Lower leg skin (tissue), 4 donors: Measurements from ENCODE around the gene AFF1. TPM values are rescaled to one million over a fixed set of nuclear protein-coding genes. Genes with fewer than 3 reads are reported as not detected.

ENCODE experiments used
- DNase-seq, 2 donors: peaks; one replicate each; pipeline ENCODE4 v3.0.0-alpha.2; 2019; ENCODE audit warnings: low spot score in 2 of 2
- H3K4me3 ChIP-seq: fragments of 200-600 bp; sonication (generic); 2 replicates; pipeline ENCODE4 v1.5.1; 2017; ENCODE audit warnings: mild to moderate bottlenecking, low read depth; ENCODE audit not compliant: poor library complexity, severe bottlenecking
- CTCF ChIP-seq, 3 donors: fragments of 450-650 bp; IDR thresholded peaks; one replicate each; pipeline ENCODE4 v1.5.1; 2016; ENCODE audit warnings: antibody characterized with exemption in 3 of 3, mild to moderate bottlenecking in 3 of 3, moderate library complexity in 2 of 3
- POLR2A ChIP-seq, 2 donors: fragments of 450-650 bp; IDR thresholded peaks; one replicate each; pipeline ENCODE4 v1.6.1; 2016 to 2017; ENCODE audit warnings: antibody characterized with exemption in 2 of 2, mild to moderate bottlenecking in 1 of 2, moderate library complexity in 1 of 2
- WGBS, 2 donors: methylation state at CpG; one replicate each; pipeline ENCODE4 v1.1.5; 2018; 5-methylcytosine and 5-hydroxymethylcytosine counted together
- intact Hi-C: fragments of 100-400 bp; cut with DNase I; formaldehyde crosslinking; loops from one replicate; pipeline ENCODE4 v1.15.0; 2023; ENCODE audit warnings: low total_unique reads
- total RNA-seq, 4 donors: library from RNA; depleted of rRNA; stranded (reverse); fragments of >200 nt; gene quantifications; one replicate each; pipeline ENCODE4 v1.1.0, GENCODE V29; 2016

The AFF1 gene
- total RNA-seq, 4 donors from 2014 or later, result 58.1 to 107 (median 71.2) TPM

- 69 to 72% methylated on average over 19 of the region's 19 CpGs for WGBS, 2 donors
- H3K4me3 ChIP-seq, result no peak overlapping the region
- no peak for DNase-seq
- no peak for TF ChIP-seq POLR2A (IDR thresholded peaks at IDR 0.05)
- TF ChIP-seq CTCF (IDR thresholded peaks at IDR 0.05), result no peak
- intact Hi-C loops, result loop anchor here (5.0 kb wide), 1 partner anchor 396 kb away; no protein-coding TSS in a partner anchor
Measured at GRCh38 chr4:86893136-86893535, 41.7 kb upstream of the AFF1 start.

- TF ChIP-seq POLR2A (IDR thresholded peaks at IDR 0.05), result no peak
- no peak for TF ChIP-seq CTCF (IDR thresholded peaks at IDR 0.05)
- H3K4me3 ChIP-seq, result no peak overlapping the region
- intact Hi-C loops, result loop anchor here (5.0 kb wide), 1 partner anchor 397 kb away; no protein-coding TSS in a partner anchor
- no peak for DNase-seq
Measured at GRCh38 chr4:86894455-86894854, 40.4 kb upstream of the AFF1 start.

- DNase-seq, result no peak
- intact Hi-C loops, result no loop called here
- no peak overlapping the region for H3K4me3 ChIP-seq
- TF ChIP-seq POLR2A (IDR thresholded peaks at IDR 0.05), result no peak
- TF ChIP-seq CTCF (IDR thresholded peaks at IDR 0.05), result peak in 1 of 3 donors; percentile 23
- WGBS, 2 donors, result 61 to 62% methylated on average over 6 of the region's 6 CpGs
Measured at GRCh38 chr4:86895692-86896488, 38.9 kb upstream of the AFF1 start.

GRCh38 chr4:86896596-86896995, 38.2 kb upstream of the AFF1 start:
- intact Hi-C loops, result no loop called here
- no peak for TF ChIP-seq POLR2A (IDR thresholded peaks at IDR 0.05)
- no peak for DNase-seq
- 36 to 41% methylated on average over 4 of the region's 4 CpGs for WGBS, 2 donors
- no peak overlapping the region for H3K4me3 ChIP-seq

DNA sequence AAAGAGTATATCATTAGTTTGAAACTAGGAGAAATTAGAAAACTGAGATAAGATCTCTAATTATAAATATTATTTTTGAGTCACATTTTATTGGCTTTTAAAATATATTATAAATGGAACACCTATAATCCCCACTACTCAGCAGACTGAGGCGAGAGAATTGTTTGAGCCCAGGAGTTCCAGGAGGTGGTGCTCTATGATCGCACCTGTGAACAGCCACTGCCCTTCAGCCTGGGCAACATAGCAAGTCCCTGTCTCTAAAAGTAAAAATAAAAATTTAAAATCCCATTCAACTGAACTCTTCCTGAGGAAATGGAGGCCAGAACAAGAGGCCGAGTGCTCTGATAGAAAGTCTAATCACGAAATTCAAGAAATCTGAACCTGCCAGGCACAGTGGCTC, 36.2 kb upstream of the AFF1 start:
- H3K4me3 ChIP-seq, result no peak overlapping the region
- TF ChIP-seq POLR2A (IDR thresholded peaks at IDR 0.05) (no peak), CTCF (IDR thresholded peaks at IDR 0.05) (no peak)
- DNase-seq, result no peak
- WGBS, 2 donors, result 83 to 98% methylated on average over 4 of the region's 4 CpGs
- intact Hi-C loops, result no loop called here

DNA sequence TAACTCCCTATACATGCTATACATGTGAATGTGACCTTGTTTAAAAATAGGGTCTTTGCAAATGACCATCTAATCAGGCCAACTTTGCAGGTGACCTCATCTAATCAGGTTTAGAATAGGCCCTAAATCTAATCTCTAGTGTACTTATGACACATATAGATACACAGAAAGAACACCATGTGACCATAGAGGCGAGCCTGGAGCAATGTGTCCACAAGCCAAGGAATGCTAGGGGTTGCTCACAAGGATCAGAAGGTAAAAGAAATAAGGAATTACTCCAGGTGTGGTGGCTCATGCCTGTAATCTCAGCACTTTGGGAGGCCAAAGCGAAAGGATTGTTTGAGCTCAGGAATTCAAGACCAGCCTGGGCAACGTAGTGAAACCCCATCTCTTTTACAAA, 32.9 kb upstream of the AFF1 start:
- TF ChIP-seq CTCF (IDR thresholded peaks at IDR 0.05) (no peak), POLR2A (IDR thresholded peaks at IDR 0.05) (no peak)
- no peak overlapping the region for H3K4me3 ChIP-seq
- intact Hi-C loops, result loop anchor here (10.0 kb wide), 1 partner anchor 307 kb away; the partner anchor contains the start of gene PTPN13
- WGBS, 2 donors, result 95 to 97% methylated on average over 3 of the region's 3 CpGs
- no peak for DNase-seq
